IPS DF 6.9 (cell line): ENCODE results near the gene ZNF791.
"Not testable (repeated sequence)": the region's sequence is repeated elsewhere in the genome, so short reads cannot be mapped to it uniquely, and the experiment has no call there.

Experiments used
- DNase-seq: peaks from one replicate; pipeline ENCODE4 v3.0.0-alpha.2; 2013; ENCODE audit warnings: low read depth, low spot score
- H3K27ac ChIP-seq: one replicate; pipeline ENCODE4 v1.5.1; 2013; ENCODE audit warnings: low read length, control low read depth
- H3K27me3 ChIP-seq: 2 replicates; pipeline ENCODE4 v1.6.1; 2013; ENCODE audit warnings: mild to moderate bottlenecking, low read length; ENCODE audit not compliant: control insufficient read depth, insufficient read depth
- H3K36me3 ChIP-seq: 2 replicates; pipeline ENCODE4 v1.6.1; 2013; ENCODE audit warnings: low read length; ENCODE audit not compliant: control insufficient read depth, insufficient read depth
- H3K4me1 ChIP-seq: 2 replicates; pipeline ENCODE4 v1.6.1; 2013; ENCODE audit warnings: low read length; ENCODE audit not compliant: control insufficient read depth, insufficient read depth
- H3K4me3 ChIP-seq: 2 replicates; pipeline ENCODE4 v1.5.1; 2013; ENCODE audit warnings: mild to moderate bottlenecking, low read length
- H3K9me3 ChIP-seq: 2 replicates; pipeline ENCODE4 v1.6.1; 2013; ENCODE audit warnings: low read length, inconsistent platforms; ENCODE audit not compliant: control insufficient read depth, insufficient read depth
- WGBS: extraction: QIAGEN DNeasy Blood & Tissue Kit; methylation state at CpG from one replicate; pipeline ENCODE4 v1.1.7; 2013; ENCODE audit warnings: mixed read lengths, missing lambda C conversion rate; ENCODE audit not compliant: insufficient read length, insufficient coverage; 5-methylcytosine and 5-hydroxymethylcytosine counted together

Gene ZNF791

DNA sequence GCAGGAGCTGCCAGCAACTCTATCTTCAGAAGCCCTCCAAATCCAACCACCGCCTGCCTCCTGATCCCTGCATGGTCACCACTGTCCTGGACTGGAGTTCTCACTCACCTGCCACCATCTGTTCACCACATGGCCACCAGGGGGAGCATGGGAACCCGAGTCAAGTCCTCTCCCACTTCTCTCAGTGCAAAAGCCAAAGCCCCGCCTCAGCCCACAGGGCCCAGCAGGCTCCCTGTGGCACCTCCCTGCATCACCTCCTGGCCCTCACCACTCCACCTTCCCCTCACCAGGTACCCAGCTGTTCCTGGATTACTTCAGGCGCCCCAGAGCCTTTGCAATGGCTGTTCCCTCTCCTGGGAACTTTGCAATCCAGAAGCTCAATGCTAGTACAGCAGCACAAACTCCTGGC lies 65.7 kb downstream of the ZNF791 start:
- WGBS = no CpG with 5 or more reads among the region's 4 CpGs
- Histone ChIP-seq H3K27me3 (no peaks in the 10 kb centered on the region), H3K27ac (no peak overlapping the region), H3K9me3 (no peaks in the 10 kb centered on the region), H3K4me1 (no peaks in the 10 kb centered on the region; the same call in 1 of the 2 replicates), H3K36me3 (peaks cover 37% of the 10 kb centered on the region), H3K4me3 (no peak overlapping the region)
- DNase-seq = peak; percentile 87

DNA sequence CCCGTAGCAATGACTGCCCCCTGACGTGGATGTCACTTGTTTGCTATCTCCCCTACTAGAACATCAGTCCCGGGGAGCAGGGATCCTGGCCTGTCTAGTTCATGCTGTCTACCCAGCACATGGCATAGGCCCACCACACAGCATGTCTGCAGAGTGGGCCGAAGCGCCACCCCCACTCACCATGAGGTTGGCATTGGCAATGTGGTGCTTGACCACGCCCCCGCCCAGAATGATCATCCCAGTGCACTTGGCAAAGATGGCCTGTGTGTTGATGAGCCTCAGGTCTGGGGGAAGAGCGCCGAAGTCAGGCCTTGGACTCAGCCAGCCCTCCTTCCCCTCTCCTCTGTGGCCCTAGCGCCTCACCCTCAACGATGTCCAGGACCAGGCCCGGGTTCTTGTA lies 66.2 kb downstream of the ZNF791 start:
- Histone ChIP-seq H3K9me3 (no peaks in the 10 kb centered on the region), H3K36me3 (peaks cover 37% of the 10 kb centered on the region), H3K4me1 (no peaks in the 10 kb centered on the region; the same call in 1 of the 2 replicates), H3K27me3 (no peaks in the 10 kb centered on the region), H3K27ac (no peak overlapping the region), H3K4me3 (no peak overlapping the region)
- WGBS = no CpG with 5 or more reads among the region's 12 CpGs
- no peak for DNase-seq

DNA sequence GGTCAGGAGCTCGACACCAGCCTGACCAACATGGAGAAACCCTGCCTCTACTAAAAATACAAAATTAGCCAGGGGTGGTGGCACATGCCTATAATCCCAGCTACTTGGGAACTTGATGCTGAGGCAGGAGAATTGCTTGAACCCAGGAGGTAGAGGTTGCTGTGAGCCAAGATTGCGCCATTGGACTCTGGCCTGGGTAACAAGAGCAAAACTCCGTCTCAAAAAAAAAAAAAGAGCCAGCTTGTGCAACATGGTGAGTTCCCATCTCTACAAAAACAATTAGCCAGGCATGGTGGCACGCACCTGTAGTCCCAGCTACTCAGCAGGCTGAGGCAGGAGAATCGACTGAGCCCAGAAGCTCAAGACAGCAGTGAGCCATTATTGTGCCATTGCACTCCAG lies 67.3 kb downstream of the ZNF791 start:
- H3K4me1 ChIP-seq, DNase-seq: not testable (repeated sequence)
- peaks cover 31% of the 10 kb centered on the region for H3K36me3 ChIP-seq

DNA sequence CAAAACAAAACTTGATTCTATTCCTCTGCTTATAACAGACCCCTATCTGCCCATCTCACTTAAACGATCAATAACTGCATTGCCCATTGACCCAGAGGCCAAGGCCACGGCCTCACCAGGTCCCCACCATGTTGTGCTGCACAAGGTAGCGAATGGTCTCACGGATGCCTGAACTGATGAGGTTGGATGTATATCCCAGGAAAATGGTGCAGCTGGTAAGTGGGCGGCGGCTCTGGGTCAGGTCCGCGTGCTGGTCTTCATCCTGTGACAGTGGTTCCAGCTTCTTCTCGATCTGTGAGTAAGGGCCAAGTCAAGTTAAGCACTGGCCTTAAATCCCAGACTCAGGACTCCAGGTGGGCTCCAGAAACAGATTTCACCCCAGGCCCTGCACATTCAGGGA lies 69.3 kb downstream of the ZNF791 start:
- DNase-seq = no peak
- WGBS = no CpG with 5 or more reads among the region's 9 CpGs
- peaks cover 23% of the 10 kb centered on the region for H3K36me3 ChIP-seq
- H3K9me3 ChIP-seq = no peaks in the 10 kb centered on the region
- no peak overlapping the region for H3K4me3 ChIP-seq
- no peaks in the 10 kb centered on the region; the same call in 1 of the 2 replicates for H3K4me1 ChIP-seq
- no peak overlapping the region for H3K27ac ChIP-seq
- H3K27me3 ChIP-seq = no peaks in the 10 kb centered on the region

More for the DNA sequence above, 67.3 kb downstream of the ZNF791 start:
- H3K27me3 ChIP-seq, H3K9me3 ChIP-seq, H3K27ac ChIP-seq, H3K4me3 ChIP-seq: not testable (repeated sequence)
- no CpG with 5 or more reads among the region's 5 CpGs for WGBS

DNA sequence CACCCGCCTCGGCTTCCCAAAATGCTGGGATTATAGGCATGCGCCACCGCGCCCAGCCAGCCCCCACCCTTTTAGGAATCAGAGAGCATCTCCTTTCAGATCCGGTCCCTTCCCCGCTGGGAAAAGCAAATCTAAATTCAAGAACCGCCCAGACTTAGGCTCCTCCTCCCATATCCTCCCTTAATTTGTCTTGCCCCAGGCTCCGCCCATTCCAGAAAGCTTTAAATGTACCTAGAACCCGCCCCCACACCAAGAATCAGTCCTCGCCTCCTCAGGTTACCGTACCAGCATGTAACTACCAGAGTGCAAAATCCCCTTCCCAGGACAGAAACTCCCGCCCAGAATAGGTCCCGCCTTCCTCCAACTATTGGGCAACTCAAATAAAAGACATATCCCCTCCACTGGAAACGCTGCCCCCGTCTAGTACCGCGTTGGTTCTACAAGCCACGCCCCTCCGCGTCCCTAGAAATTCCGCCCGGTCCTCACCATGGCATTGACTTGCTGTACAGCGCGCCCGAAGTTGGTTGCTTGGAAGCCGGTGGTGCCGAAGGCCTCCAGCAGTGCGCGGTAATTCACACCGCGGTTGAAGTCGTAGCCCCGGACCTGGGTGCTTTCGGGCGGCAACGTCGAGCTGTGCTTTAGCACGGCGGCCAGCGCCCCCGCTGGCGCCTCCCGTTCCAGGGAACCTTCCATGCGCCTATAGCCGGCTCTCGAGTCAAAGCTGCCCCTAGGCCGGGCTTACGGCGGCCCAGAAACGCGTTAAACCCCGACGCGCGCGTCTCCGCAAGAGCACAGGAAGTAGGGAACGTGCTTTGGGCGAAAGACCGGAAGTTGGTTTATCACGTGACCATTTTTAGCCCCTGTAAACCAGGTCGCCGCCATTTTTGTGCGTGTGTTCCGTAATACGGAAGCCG lies 70.6 kb downstream of the ZNF791 start, which contains the start of gene DHPS:
TSS of gene DHPS (minus strand) at position 807 of the 914 bp plus-strand sequence. CDS start at position 693, 114 bp downstream.
- Histone ChIP-seq H3K9me3 (no peaks in the 10 kb centered on the region), H3K4me1 (no peaks in the 10 kb centered on the region), H3K4me3 (peak within 1 kb of the TSS; percentile 64), H3K27me3 (no peaks in the 10 kb centered on the region), H3K27ac (no peak within 1 kb of the TSS), H3K36me3 (peaks cover 13% of the 10 kb centered on the region)
- peak; percentile 95 for DNase-seq
- no CpG with 5 or more reads among the region's 68 CpGs for WGBS
